GM12878 (cell line): Measurements from ENCODE around the gene IL1RAPL1. TPM values are rescaled to one million over a fixed set of nuclear protein-coding genes. Genes with fewer than 3 reads are reported as not detected.
A peak's percentile ranks its signal among the peaks of the same experiment; 100 is the strongest.

Experiments
- ATAC-seq: fragments of 200-7000 bp; cut with Tn5 transposase; 3 replicates; pipeline ENCODE4 v1.9.1; 2020; ENCODE audit warnings: mild to moderate bottlenecking, moderate library complexity
- BruUV-seq: library from RNA; stranded (reverse); fragments of 400-500 nt; replicated peaks from 2 replicates; lab custom pipeline; 2021; lab: Mats Ljungman, UMichigan
- CTCF ChIA-PET: fragments of 300-600 bp; sonication (Branson Sonifier 250); formaldehyde crosslinking; extraction: SDS; loops from one replicate; lab custom pipeline; 2021; ENCODE audit warnings: inconsistent platforms; lab: Yijun Ruan, JAX
- POLR2A ChIA-PET: fragments of 350-600 bp; formaldehyde crosslinking; extraction: SDS; loops from one replicate; lab custom pipeline; 2021; ENCODE audit warnings: inconsistent platforms; lab: Charles Lee
- RAD21 ChIA-PET: fragments of 300-600 bp; sonication (Branson Sonifier 250); formaldehyde crosslinking; loops from one replicate; lab custom pipeline; 2023; ENCODE audit warnings: antibody characterized with exemption; ENCODE audit not compliant: unreplicated experiment; lab: Charles Lee
- SMC1A ChIA-PET: fragments of 300-600 bp; sonication (Branson Sonifier 250); formaldehyde crosslinking; loops from one replicate; lab custom pipeline; 2023; ENCODE audit not compliant: unreplicated experiment, uncharacterized antibody; lab: Charles Lee
- DNase-seq: peaks from one replicate; pipeline ENCODE4 v3.0.0-alpha.2; 2011; ENCODE audit warnings: low read depth, low spot score
- FAIRE-seq: peaks from 3 replicates; lab custom pipeline; 2011; peaks lifted over from hg19 to GRCh38; lab: Jason Lieb, UNC
- H2AFZ ChIP-seq: 2 replicates; pipeline ENCODE4 v1.6.0; 2011; ENCODE audit warnings: low read depth, low read length, control low read depth; ENCODE audit not compliant: control insufficient read depth
- H3K27ac ChIP-seq: 2 replicates; pipeline ENCODE4 v1.5.1; 2011; ENCODE audit warnings: control low read depth; ENCODE audit not compliant: control insufficient read depth, insufficient read depth
- H3K27me3 ChIP-seq, 2 experiments: replicated peaks in 1 of 2; 2 replicates each; pipeline versions ENCODE4 v1.6.0 to v1.6.1; 2011; ENCODE audit warnings: low read length in 1 of 2; ENCODE audit not compliant: control insufficient read depth in 2 of 2, insufficient read depth in 2 of 2
- H3K36me3 ChIP-seq, 2 experiments: 2 replicates each; pipeline ENCODE4 v1.5.1; 2011; ENCODE audit warnings: low read length in 1 of 2; ENCODE audit not compliant: control insufficient read depth in 2 of 2, insufficient read depth in 2 of 2
- H3K4me1 ChIP-seq: 2 replicates; pipeline ENCODE4 v1.6.1; 2011; ENCODE audit warnings: mild to moderate bottlenecking, low read length, moderate library complexity, mixed read lengths; ENCODE audit not compliant: control insufficient read depth, insufficient read depth
- H3K4me2 ChIP-seq: 2 replicates; pipeline ENCODE4 v1.6.0; 2011; ENCODE audit warnings: control low read depth; ENCODE audit not compliant: control insufficient read depth, insufficient read depth
- H3K4me3 ChIP-seq: fragments of 200-600 bp; sonication (generic); 2 replicates; pipeline ENCODE4 v1.5.1; 2016
- H3K79me2 ChIP-seq: 2 replicates; pipeline ENCODE4 v1.6.0; 2011; ENCODE audit warnings: low read length; ENCODE audit not compliant: control insufficient read depth, insufficient read depth
- H3K9ac ChIP-seq: 2 replicates; pipeline ENCODE4 v1.8.0; 2011; ENCODE audit warnings: low read length, control low read depth, mixed read lengths; ENCODE audit not compliant: control insufficient read depth, insufficient read depth
- H3K9me3 ChIP-seq: replicated peaks from 3 replicates; pipeline ENCODE4 v1.5.1; 2011; ENCODE audit warnings: mild to moderate bottlenecking, low read length; ENCODE audit not compliant: control insufficient read depth, insufficient read depth
- H4K20me1 ChIP-seq: 2 replicates; pipeline ENCODE4 v1.6.0; 2011; ENCODE audit not compliant: control insufficient read depth, insufficient read depth
- BMI1 ChIP-seq: fragments of 450-650 bp; IDR thresholded peaks from 2 replicates; pipeline ENCODE4 v1.6.1; 2016; ENCODE audit warnings: mild to moderate bottlenecking, moderate library complexity, borderline replicate concordance
- CHD2 ChIP-seq: IDR thresholded peaks from 2 replicates; pipeline ENCODE4 v1.6.1; 2011; ENCODE audit warnings: low read depth, low read length, improper control_type of control experiment, borderline replicate concordance
- DPF2 ChIP-seq: fragments of 450-650 bp; IDR thresholded peaks from 2 replicates; pipeline ENCODE4 v1.6.1; 2017; ENCODE audit warnings: mild to moderate bottlenecking
- EP300 ChIP-seq, 2 experiments: fragments of 150-350 bp in 1 of 2; IDR thresholded peaks; 2 replicates each; pipeline ENCODE4 v1.6.1; 2011 to 2012; ENCODE audit warnings: low read depth in 2 of 2, low read length in 2 of 2, borderline replicate concordance in 1 of 2, improper control_type of control experiment in 1 of 2, inconsistent platforms in 1 of 2; ENCODE audit not compliant: control insufficient read depth in 1 of 2
- EZH2 ChIP-seq: IDR thresholded peaks from 2 replicates; pipeline ENCODE4 v1.6.1; 2012; ENCODE audit warnings: low read depth, mild to moderate bottlenecking, control low read depth, inconsistent platforms, low read length, borderline replicate concordance; ENCODE audit not compliant: control insufficient read depth
- HDAC2 ChIP-seq: fragments of 200-600 bp; sonication (generic); IDR thresholded peaks from 2 replicates; pipeline ENCODE4 v1.6.1; 2017
- IKZF1 ChIP-seq: fragments of 450-650 bp; conservative IDR thresholded peaks from 2 replicates; pipeline ENCODE4 v1.6.1; 2017; ENCODE audit warnings: antibody characterized with exemption, mild to moderate bottlenecking
- IKZF2 ChIP-seq, 2 experiments: fragments of 450-650 bp; IDR thresholded peaks; 2 replicates each; pipeline ENCODE4 v1.6.1; 2017; ENCODE audit warnings: mild to moderate bottlenecking in 2 of 2, moderate library complexity in 2 of 2
- MEF2B ChIP-seq: fragments of 450-650 bp; IDR thresholded peaks from 2 replicates; pipeline ENCODE4 v1.6.1; 2018; ENCODE audit warnings: mild to moderate bottlenecking, moderate library complexity; ENCODE audit not compliant: partially characterized antibody, poor library complexity, severe bottlenecking
- MTA2 ChIP-seq: fragments of 450-650 bp; IDR thresholded peaks from 2 replicates; pipeline ENCODE4 v1.6.1; 2016; ENCODE audit warnings: low read depth, mild to moderate bottlenecking, moderate library complexity
- NFIC ChIP-seq: IDR thresholded peaks from 2 replicates; pipeline ENCODE4 v1.6.1; 2012; ENCODE audit warnings: low read depth, mild to moderate bottlenecking, inconsistent platforms, low read length, moderate library complexity
- RB1 ChIP-seq: fragments of 450-650 bp; formaldehyde crosslinking; IDR thresholded peaks from 2 replicates; pipeline ENCODE4 v1.6.1; 2017; ENCODE audit warnings: mild to moderate bottlenecking, borderline replicate concordance
- RBBP5 ChIP-seq: fragments of 200-600 bp; sonication (generic); conservative IDR thresholded peaks from 2 replicates; pipeline ENCODE4 v1.6.1; 2016
- RUNX3 ChIP-seq: IDR thresholded peaks from 2 replicates; pipeline ENCODE4 v1.6.1; 2012; ENCODE audit warnings: low read length, inconsistent platforms
- SIN3A ChIP-seq: IDR thresholded peaks from 2 replicates; pipeline ENCODE4 v1.6.1; 2012; ENCODE audit warnings: low read depth, low read length, improper control_type of control experiment
- STAT3 ChIP-seq: IDR thresholded peaks from 2 replicates; pipeline ENCODE4 v1.6.1; 2011; ENCODE audit warnings: low read depth, low read length, improper control_type of control experiment
- TAF1 ChIP-seq: IDR thresholded peaks from 2 replicates; pipeline ENCODE4 v1.6.1; 2011; ENCODE audit warnings: mild to moderate bottlenecking, low read depth, low read length, borderline replicate concordance
- ZSCAN29 ChIP-seq: fragments of 450-650 bp; IDR thresholded peaks from 2 replicates; pipeline ENCODE4 v1.6.1; 2017; ENCODE audit warnings: mild to moderate bottlenecking, moderate library complexity
- WGBS: methylation state at CpG from one replicate; pipeline ENCODE4 v1.1.6; 2016; ENCODE audit warnings: low lambda C conversion rate; ENCODE audit not compliant: insufficient replicate concordance, insufficient coverage; ENCODE audit errors: missing lambda C conversion rate; 5-methylcytosine and 5-hydroxymethylcytosine counted together
- in situ Hi-C: fragments of 300-500 bp; cut with MboI; formaldehyde crosslinking; loops from 9 replicates; pipeline ENCODE4 v1.14.3; 2018; ENCODE audit warnings: mixed read lengths
- intact Hi-C: fragments of 100-400 bp; cut with micrococcal nuclease; formaldehyde crosslinking; loops from one replicate; pipeline ENCODE4 v1.14.2; 2022; ENCODE audit not compliant: unreplicated experiment
- polyA plus RNA-seq, 11 experiments: library from polyadenylated mRNA; depleted of rRNA in 4 of 11; unstranded in 6 of 11; stranded (reverse) in 5 of 11; fragments of >200 nt; fragmentation: Nextera tagmentation in 4 of 11; fragmentation: Illumina TruSeq in 1 of 11; extraction: Ambion mirVana in 4 of 11; extraction: Trizol in 1 of 11; gene quantifications; 1 replicate in 1 of 11; 2 replicates in 10 of 11; pipeline versions ENCODE4 v1.2.1 to v1.2.3, GENCODE V29; 2011 to 2016; ENCODE audit warnings: inconsistent platforms in 2 of 11, missing spikeins in 2 of 11, low read depth in 1 of 11
- total RNA-seq, 4 experiments: library from RNA; depleted of rRNA in 3 of 4; stranded (reverse); fragments of >200 nt in 3 of 4; fragmentation: Illumina TruSeq in 1 of 4; extraction: Trizol in 1 of 4; gene quantifications; 2 replicates each; pipeline versions ENCODE4 v1.2.1 to v1.2.3, GENCODE V29; 2013 to 2021
- TF ChIP-seq, protein P1 (sequence below): fragments of 150-350 bp; IDR thresholded peaks from 2 replicates; pipeline ENCODE4 v1.6.1; 2016; ENCODE audit warnings: low read depth, low read length
- TF ChIP-seq, protein P2 (sequence below): fragments of 450-650 bp; formaldehyde crosslinking; IDR thresholded peaks from 2 replicates; pipeline ENCODE4 v1.4.0; 2020; ENCODE audit warnings: mild to moderate bottlenecking, moderate library complexity

Gene IL1RAPL1
- total and polyA plus RNA-seq, 10 of the 15 experiments (the other 5 are each of a cell fraction or from before 2014, with no cell fraction given) = not detected

DNA sequence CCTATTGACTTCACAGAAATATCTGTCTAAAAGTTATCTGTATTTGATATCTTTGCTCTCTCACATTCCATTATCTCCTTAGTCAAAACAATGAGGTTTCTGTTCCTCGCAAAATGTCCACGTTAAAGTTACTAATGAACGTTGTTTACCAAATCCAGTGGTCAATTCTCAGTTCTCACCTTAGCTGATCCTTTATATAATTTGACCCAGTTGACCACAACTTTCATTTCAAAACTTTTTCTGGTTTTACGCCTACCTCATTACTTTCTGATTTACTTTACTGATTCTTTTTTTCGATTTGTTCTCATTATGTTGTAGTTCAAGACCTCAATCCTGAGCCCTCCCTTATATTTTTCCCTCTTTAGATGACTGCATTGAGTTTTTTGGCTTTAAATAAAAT, 186.6 kb downstream of the IL1RAPL1 start:
- Histone ChIP-seq H3K27ac (no peak overlapping the region), H4K20me1 (no peaks in the 10 kb centered on the region), H3K36me3 (no peaks in the 10 kb centered on the region), H3K4me2 (no peak overlapping the region), H3K4me3 (no peak overlapping the region), H3K27me3 (no peaks in the 10 kb centered on the region), H3K9me3 (no peaks in the 10 kb centered on the region), H3K9ac (no peak overlapping the region), H3K4me1 (no peaks in the 10 kb centered on the region), H3K79me2 (no peaks in the 10 kb centered on the region), H2AFZ (no peak overlapping the region)
- CTCF ChIA-PET = no interaction called here
- POLR2A ChIA-PET = no interaction called here
- peak; percentile 67 for ATAC-seq
- SMC1A ChIA-PET = interaction anchor here (0.6 kb wide), 1 partner anchor 211 kb away, joined by 3 read pairs; no protein-coding TSS in a partner anchor
- no TSS peak for BruUV-seq
- DNase-seq = no peak
- 29% methylated on average over 5 of the region's 5 CpGs for WGBS
- RAD21 ChIA-PET = no interaction called here
- FAIRE-seq = no peak
- in situ Hi-C loops = no loop called here
- intact Hi-C loops = no loop called here
- TF ChIP-seq, protein P1, sequence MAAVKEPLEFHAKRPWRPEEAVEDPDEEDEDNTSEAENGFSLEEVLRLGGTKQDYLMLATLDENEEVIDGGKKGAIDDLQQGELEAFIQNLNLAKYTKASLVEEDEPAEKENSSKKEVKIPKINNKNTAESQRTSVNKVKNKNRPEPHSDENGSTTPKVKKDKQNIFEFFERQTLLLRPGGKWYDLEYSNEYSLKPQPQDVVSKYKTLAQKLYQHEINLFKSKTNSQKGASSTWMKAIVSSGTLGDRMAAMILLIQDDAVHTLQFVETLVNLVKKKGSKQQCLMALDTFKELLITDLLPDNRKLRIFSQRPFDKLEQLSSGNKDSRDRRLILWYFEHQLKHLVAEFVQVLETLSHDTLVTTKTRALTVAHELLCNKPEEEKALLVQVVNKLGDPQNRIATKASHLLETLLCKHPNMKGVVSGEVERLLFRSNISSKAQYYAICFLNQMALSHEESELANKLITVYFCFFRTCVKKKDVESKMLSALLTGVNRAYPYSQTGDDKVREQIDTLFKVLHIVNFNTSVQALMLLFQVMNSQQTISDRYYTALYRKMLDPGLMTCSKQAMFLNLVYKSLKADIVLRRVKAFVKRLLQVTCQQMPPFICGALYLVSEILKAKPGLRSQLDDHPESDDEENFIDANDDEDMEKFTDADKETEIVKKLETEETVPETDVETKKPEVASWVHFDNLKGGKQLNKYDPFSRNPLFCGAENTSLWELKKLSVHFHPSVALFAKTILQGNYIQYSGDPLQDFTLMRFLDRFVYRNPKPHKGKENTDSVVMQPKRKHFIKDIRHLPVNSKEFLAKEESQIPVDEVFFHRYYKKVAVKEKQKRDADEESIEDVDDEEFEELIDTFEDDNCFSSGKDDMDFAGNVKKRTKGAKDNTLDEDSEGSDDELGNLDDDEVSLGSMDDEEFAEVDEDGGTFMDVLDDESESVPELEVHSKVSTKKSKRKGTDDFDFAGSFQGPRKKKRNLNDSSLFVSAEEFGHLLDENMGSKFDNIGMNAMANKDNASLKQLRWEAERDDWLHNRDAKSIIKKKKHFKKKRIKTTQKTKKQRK = no peak
- TF ChIP-seq TAF1 (no peak), IKZF2 (IDR thresholded peaks at IDR 0.05) (peak; percentile 57 to 86), EP300 (IDR thresholded peaks at IDR 0.05; ENCODE audit: borderline replicate concordance in 1 of 2, control insufficient read depth in 1 of 2, low read depth in 2 of 2, low read length in 2 of 2) (peak in 1 of 2 experiments; percentile 61; a peak in 1 of 4 replicates), RB1 (no peak), DPF2 (peak; percentile 90), MTA2 (peak; percentile 99), SIN3A (no peak), RUNX3 (peak; percentile 83), EZH2 (no peak), BMI1 (peak; percentile 67), ZSCAN29 (no peak), HDAC2 (no peak), NFIC (peak; percentile 31; the same call in 1 of the 2 replicates), RBBP5 (no peak), MEF2B (peak; percentile 54), STAT3 (no peak), CHD2 (no peak), IKZF1 (peak; percentile 63)
- TF ChIP-seq, protein P2, sequence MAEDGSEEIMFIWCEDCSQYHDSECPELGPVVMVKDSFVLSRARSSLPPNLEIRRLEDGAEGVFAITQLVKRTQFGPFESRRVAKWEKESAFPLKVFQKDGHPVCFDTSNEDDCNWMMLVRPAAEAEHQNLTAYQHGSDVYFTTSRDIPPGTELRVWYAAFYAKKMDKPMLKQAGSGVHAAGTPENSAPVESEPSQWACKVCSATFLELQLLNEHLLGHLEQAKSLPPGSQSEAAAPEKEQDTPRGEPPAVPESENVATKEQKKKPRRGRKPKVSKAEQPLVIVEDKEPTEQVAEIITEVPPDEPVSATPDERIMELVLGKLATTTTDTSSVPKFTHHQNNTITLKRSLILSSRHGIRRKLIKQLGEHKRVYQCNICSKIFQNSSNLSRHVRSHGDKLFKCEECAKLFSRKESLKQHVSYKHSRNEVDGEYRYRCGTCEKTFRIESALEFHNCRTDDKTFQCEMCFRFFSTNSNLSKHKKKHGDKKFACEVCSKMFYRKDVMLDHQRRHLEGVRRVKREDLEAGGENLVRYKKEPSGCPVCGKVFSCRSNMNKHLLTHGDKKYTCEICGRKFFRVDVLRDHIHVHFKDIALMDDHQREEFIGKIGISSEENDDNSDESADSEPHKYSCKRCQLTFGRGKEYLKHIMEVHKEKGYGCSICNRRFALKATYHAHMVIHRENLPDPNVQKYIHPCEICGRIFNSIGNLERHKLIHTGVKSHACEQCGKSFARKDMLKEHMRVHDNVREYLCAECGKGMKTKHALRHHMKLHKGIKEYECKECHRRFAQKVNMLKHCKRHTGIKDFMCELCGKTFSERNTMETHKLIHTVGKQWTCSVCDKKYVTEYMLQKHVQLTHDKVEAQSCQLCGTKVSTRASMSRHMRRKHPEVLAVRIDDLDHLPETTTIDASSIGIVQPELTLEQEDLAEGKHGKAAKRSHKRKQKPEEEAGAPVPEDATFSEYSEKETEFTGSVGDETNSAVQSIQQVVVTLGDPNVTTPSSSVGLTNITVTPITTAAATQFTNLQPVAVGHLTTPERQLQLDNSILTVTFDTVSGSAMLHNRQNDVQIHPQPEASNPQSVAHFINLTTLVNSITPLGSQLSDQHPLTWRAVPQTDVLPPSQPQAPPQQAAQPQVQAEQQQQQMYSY (CRISPR knock-in tag) = no peak
